Measurements from ENCODE around the gene LCK. TPM values are rescaled to one million over a fixed set of nuclear protein-coding genes. Genes with fewer than 3 reads are reported as not detected.
A peak's percentile ranks its signal among the peaks of the same experiment; 100 is the strongest.

Gene LCK
- total and polyA plus RNA-seq, 9 of the 15 experiments (the other 6 are each of a cell fraction or from before 2014, with no cell fraction given) = 0.04 to 0.47 (median 0.13) TPM; not detected in 6

GRCh38 chr1:32334864-32335534 is 83.9 kb downstream of the LCK start (continued):
- TF ChIP-seq ZNF512 (tag; IDR thresholded peaks at IDR 0.05) = no peak
- TF ChIP-seq KAT7 (CRISPR knock-in tag; IDR thresholded peaks at IDR 0.05; ENCODE audit: borderline replicate concordance) = 0 out of 2 replicates have a peak, but pooled peaks have one; percentile 64
- no peak for TF ChIP-seq CBFB (CRISPR knock-in tag; IDR thresholded peaks at IDR 0.05)
- TF ChIP-seq COPS2 (conservative IDR thresholded peaks at IDR 0.05) = no peak
- TF ChIP-seq ZNF507 (tag; conservative IDR thresholded peaks at IDR 0.05) = no peak
- TF ChIP-seq VEZF1 (CRISPR knock-in tag; IDR thresholded peaks at IDR 0.05) = peak; percentile 97
- no peak for TF ChIP-seq POLR2B (IDR thresholded peaks at IDR 0.05; ENCODE audit: low read depth, partially characterized antibody)
- no peak for TF ChIP-seq ZNF3 (CRISPR knock-in tag; IDR thresholded peaks at IDR 0.05)
- no peak for TF ChIP-seq MLLT1 (IDR thresholded peaks at IDR 0.05)
- no peak; a peak in 1 of 4 replicates for TF ChIP-seq TBL1XR1 (IDR thresholded peaks at IDR 0.05; ENCODE audit: low read length in 2 of 2)
- TF ChIP-seq PPARD (CRISPR knock-in tag; IDR thresholded peaks at IDR 0.05) = no peak
- TF ChIP-seq EWSR1 (IDR thresholded peaks at IDR 0.05; ENCODE audit: borderline replicate concordance, low read depth, partially characterized antibody) = no peak
- TF ChIP-seq EHMT2 (IDR thresholded peaks at IDR 0.05) = no peak
- TF ChIP-seq SMAD3 (CRISPR knock-in tag; conservative IDR thresholded peaks at IDR 0.05) = no peak
- 0 out of 2 replicates have a peak, but pooled peaks have one; percentile 76 for TF ChIP-seq ZNF232 (CRISPR knock-in tag; IDR thresholded peaks at IDR 0.05)
- TF ChIP-seq E2F3 (CRISPR knock-in tag; IDR thresholded peaks at IDR 0.05) = peak; percentile 85
- TF ChIP-seq MITF (IDR thresholded peaks at IDR 0.05) = no peak
- no peak for TF ChIP-seq UBTF (IDR thresholded peaks at IDR 0.05; ENCODE audit: borderline replicate concordance in 1 of 2, low read depth in 2 of 2, low read length in 2 of 2)
- TF ChIP-seq NR4A1 (CRISPR knock-in tag; IDR thresholded peaks at IDR 0.05) = no peak
- no peak for TF ChIP-seq NR4A1 (tag; IDR thresholded peaks at IDR 0.05)
- TF ChIP-seq ARHGAP35 (IDR thresholded peaks at IDR 0.05; ENCODE audit: partially characterized antibody) = peak; percentile 55

Data from K562 (cell line).